ENCODE measurements around the gene CCDC88C.
A peak's percentile ranks its signal among the peaks of the same experiment; 100 is the strongest.

The CCDC88C gene

DNA sequence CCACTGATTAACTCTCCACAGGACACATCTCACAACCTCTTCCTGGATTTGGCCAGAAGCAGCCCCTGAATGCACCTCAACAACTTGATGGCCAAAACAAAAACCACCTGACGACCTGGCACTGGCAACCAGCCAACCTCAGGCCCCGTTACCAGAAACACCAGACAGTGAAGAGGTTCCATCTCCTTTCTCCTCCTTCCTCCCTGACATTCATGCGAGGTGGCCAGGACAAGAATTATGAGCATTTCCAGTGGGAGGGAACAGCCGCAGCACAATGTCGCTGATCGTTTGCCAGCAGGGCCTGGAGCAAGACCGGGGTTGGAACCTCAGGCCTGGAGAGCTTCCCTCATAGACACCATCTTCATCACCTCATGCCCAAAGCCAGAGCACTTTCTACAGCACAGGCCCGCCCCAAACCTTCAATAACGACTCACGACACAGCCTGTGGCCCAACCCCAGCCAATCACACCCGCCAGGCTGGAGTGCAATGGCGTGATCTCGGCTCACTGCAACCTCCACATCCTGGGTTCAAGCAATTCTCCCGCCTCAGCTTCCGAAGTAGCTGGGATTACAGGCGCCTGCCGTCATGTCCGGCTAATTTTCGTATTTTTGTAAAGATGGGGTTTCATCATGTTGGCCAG, 48.7 kb downstream of the CCDC88C start:
- H3K27ac ChIP-seq (ENCODE audit: low read depth, low read length, poor library complexity, severe bottlenecking), result peak overlapping the region; percentile 99
- no peaks in the 10 kb centered on the region for H3K36me3 ChIP-seq (ENCODE audit: insufficient read depth, low read length)
- peaks cover 100% of the 10 kb centered on the region for H3K4me1 ChIP-seq (ENCODE audit: insufficient read depth, low read length, severe bottlenecking)
- H2AFZ ChIP-seq (ENCODE audit: low read length), result no peak overlapping the region
- H3K4me3 ChIP-seq (ENCODE audit: low read depth, low read length, poor library complexity, severe bottlenecking), result peak overlapping the region; percentile 50
- peaks cover 10% of the 10 kb centered on the region; the same call in 1 of the 2 replicates for H3F3A ChIP-seq (ENCODE audit: insufficient read depth, low read length)
- peaks cover 66% of the 10 kb centered on the region for H3K79me2 ChIP-seq (ENCODE audit: insufficient read depth, low read length)
- TF ChIP-seq, protein P1, sequence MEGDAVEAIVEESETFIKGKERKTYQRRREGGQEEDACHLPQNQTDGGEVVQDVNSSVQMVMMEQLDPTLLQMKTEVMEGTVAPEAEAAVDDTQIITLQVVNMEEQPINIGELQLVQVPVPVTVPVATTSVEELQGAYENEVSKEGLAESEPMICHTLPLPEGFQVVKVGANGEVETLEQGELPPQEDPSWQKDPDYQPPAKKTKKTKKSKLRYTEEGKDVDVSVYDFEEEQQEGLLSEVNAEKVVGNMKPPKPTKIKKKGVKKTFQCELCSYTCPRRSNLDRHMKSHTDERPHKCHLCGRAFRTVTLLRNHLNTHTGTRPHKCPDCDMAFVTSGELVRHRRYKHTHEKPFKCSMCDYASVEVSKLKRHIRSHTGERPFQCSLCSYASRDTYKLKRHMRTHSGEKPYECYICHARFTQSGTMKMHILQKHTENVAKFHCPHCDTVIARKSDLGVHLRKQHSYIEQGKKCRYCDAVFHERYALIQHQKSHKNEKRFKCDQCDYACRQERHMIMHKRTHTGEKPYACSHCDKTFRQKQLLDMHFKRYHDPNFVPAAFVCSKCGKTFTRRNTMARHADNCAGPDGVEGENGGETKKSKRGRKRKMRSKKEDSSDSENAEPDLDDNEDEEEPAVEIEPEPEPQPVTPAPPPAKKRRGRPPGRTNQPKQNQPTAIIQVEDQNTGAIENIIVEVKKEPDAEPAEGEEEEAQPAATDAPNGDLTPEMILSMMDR (IDR thresholded peaks at IDR 0.05; ENCODE audit: low read length), result no peak
- H3K9ac ChIP-seq (ENCODE audit: low read length), result peak overlapping the region; percentile 57
- H3K9me3 ChIP-seq (ENCODE audit: low read length), result no peaks in the 10 kb centered on the region
- no peaks in the 10 kb centered on the region for H3K27me3 ChIP-seq (ENCODE audit: insufficient read depth, low read length)
- no peaks in the 10 kb centered on the region for H4K20me1 ChIP-seq (ENCODE audit: insufficient read depth, low read length)
- H3K9me2 ChIP-seq (ENCODE audit: low read depth, low read length), result no peaks in the 10 kb centered on the region
- H3K4me2 ChIP-seq (ENCODE audit: low read length), result peak overlapping the region; percentile 72

GRCh38 chr14:91367173-91368171, 50.1 kb downstream of the CCDC88C start:
- TF ChIP-seq, protein P1 (IDR thresholded peaks at IDR 0.05; ENCODE audit: low read length), result no peak
- TF ChIP-seq EZH2 (IDR thresholded peaks at IDR 0.05; ENCODE audit: borderline replicate concordance, low read length), result no peak
- Histone ChIP-seq H3K9me2 (ENCODE audit: low read depth, low read length) (no peaks in the 10 kb centered on the region), H3K27ac (ENCODE audit: low read depth, low read length, poor library complexity, severe bottlenecking) (peak overlapping the region; percentile 99), H3K4me3 (ENCODE audit: low read depth, low read length, poor library complexity, severe bottlenecking) (peak overlapping the region; percentile 50), H3K27me3 (ENCODE audit: insufficient read depth, low read length) (no peaks in the 10 kb centered on the region), H3K9ac (ENCODE audit: low read length) (peak overlapping the region; percentile 57), H3K4me1 (ENCODE audit: insufficient read depth, low read length, severe bottlenecking) (peaks cover 100% of the 10 kb centered on the region), H3K79me2 (ENCODE audit: insufficient read depth, low read length) (peaks cover 80% of the 10 kb centered on the region), H3F3A (ENCODE audit: insufficient read depth, low read length) (peaks cover 10% of the 10 kb centered on the region; the same call in 1 of the 2 replicates), H3K4me2 (ENCODE audit: low read length) (peak overlapping the region; percentile 72), H2AFZ (ENCODE audit: low read length) (no peak overlapping the region), H4K20me1 (ENCODE audit: insufficient read depth, low read length) (no peaks in the 10 kb centered on the region), H3K9me3 (ENCODE audit: low read length) (no peaks in the 10 kb centered on the region), H3K36me3 (ENCODE audit: insufficient read depth, low read length) (no peaks in the 10 kb centered on the region)

GRCh38 chr14:91366749-91367148, 50.9 kb downstream of the CCDC88C start:
- no peaks in the 10 kb centered on the region for H4K20me1 ChIP-seq (ENCODE audit: insufficient read depth, low read length)
- TF ChIP-seq EZH2 (IDR thresholded peaks at IDR 0.05; ENCODE audit: borderline replicate concordance, low read length), result no peak
- TF ChIP-seq, protein P1 (IDR thresholded peaks at IDR 0.05; ENCODE audit: low read length), result no peak
- peak overlapping the region; percentile 99 for H3K27ac ChIP-seq (ENCODE audit: low read depth, low read length, poor library complexity, severe bottlenecking)
- H3K9ac ChIP-seq (ENCODE audit: low read length), result peak overlapping the region; percentile 42; the same call in 1 of the 2 replicates
- peak overlapping the region; percentile 72 for H3K4me2 ChIP-seq (ENCODE audit: low read length)
- H3K9me3 ChIP-seq (ENCODE audit: low read length), result no peaks in the 10 kb centered on the region
- no peaks in the 10 kb centered on the region for H3K36me3 ChIP-seq (ENCODE audit: insufficient read depth, low read length)
- no peak overlapping the region for H2AFZ ChIP-seq (ENCODE audit: low read length)
- H3F3A ChIP-seq (ENCODE audit: insufficient read depth, low read length), result peaks cover 10% of the 10 kb centered on the region; the same call in 1 of the 2 replicates
- no peaks in the 10 kb centered on the region for H3K27me3 ChIP-seq (ENCODE audit: insufficient read depth, low read length)
- no peaks in the 10 kb centered on the region for H3K9me2 ChIP-seq (ENCODE audit: low read depth, low read length)
- peaks cover 83% of the 10 kb centered on the region for H3K79me2 ChIP-seq (ENCODE audit: insufficient read depth, low read length)
- H3K4me3 ChIP-seq (ENCODE audit: low read depth, low read length, poor library complexity, severe bottlenecking), result peak overlapping the region; percentile 35
- H3K4me1 ChIP-seq (ENCODE audit: insufficient read depth, low read length, severe bottlenecking), result peaks cover 100% of the 10 kb centered on the region
